AG04450 (cell line): Measurements from ENCODE around the gene MOGAT2. TPM values are rescaled to one million over a fixed set of nuclear protein-coding genes. Genes with fewer than 3 reads are reported as not detected.

ENCODE experiments used
- CTCF ChIA-PET: fragments of 300-600, 350-600 bp; formaldehyde crosslinking; extraction: SDS; loops from one replicate; lab custom pipeline; 2022; ENCODE audit warnings: antibody characterized with exemption, inconsistent platforms; lab: Charles Lee
- POLR2A ChIA-PET: fragments of 350-600 bp; formaldehyde crosslinking; extraction: SDS; loops from one replicate; lab custom pipeline; 2021; ENCODE audit warnings: antibody characterized with exemption, inconsistent platforms; lab: Yijun Ruan, JAX
- DNase-seq: peaks from one replicate; pipeline ENCODE4 v3.0.0-alpha.2; 2011; ENCODE audit warnings: low read depth, low spot score
- H3K27ac ChIP-seq: one replicate; pipeline ENCODE4 v1.5.1; 2012; ENCODE audit warnings: low read depth, low read length, control low read depth
- H3K27me3 ChIP-seq: one replicate; pipeline ENCODE4 v1.6.0; 2012; ENCODE audit warnings: low read length; ENCODE audit not compliant: control insufficient read depth, insufficient read depth
- H3K4me3 ChIP-seq: 2 replicates; pipeline ENCODE4 v1.5.1; 2011; ENCODE audit warnings: mild to moderate bottlenecking, low read depth, low read length, control low read depth
- H3K9me3 ChIP-seq: 2 replicates; pipeline ENCODE4 v1.5.1; 2012; ENCODE audit warnings: low read length; ENCODE audit not compliant: control insufficient read depth, insufficient read depth
- CTCF ChIP-seq: IDR thresholded peaks from 2 replicates; pipeline ENCODE4 v1.5.1; 2011; ENCODE audit warnings: low read depth, low read length, control low read depth, inconsistent platforms
- polyA plus RNA-seq: library from polyadenylated mRNA; depleted of rRNA; stranded (reverse); fragments of >200 nt; gene quantifications from 2 replicates; pipeline ENCODE4 v1.2.3, GENCODE V29; 2011

The MOGAT2 gene
- polyA plus RNA-seq, 1 experiment = not detected

- Histone ChIP-seq H3K27me3 (peaks cover 30% of the 10 kb centered on the region), H3K4me3 (no peak overlapping the region), H3K27ac (no peak overlapping the region), H3K9me3 (no peaks in the 10 kb centered on the region; the same call in 1 of the 2 replicates)
- POLR2A ChIA-PET = no interaction called here
- no peak for DNase-seq
- TF ChIP-seq CTCF = no peak
- CTCF ChIA-PET = no interaction called here
Observed at GRCh38 chr11:75763846-75764245, 46.2 kb downstream of the MOGAT2 start.

- DNase-seq = no peak
- Histone ChIP-seq H3K4me3 (no peak overlapping the region), H3K9me3 (no peaks in the 10 kb centered on the region; the same call in 1 of the 2 replicates), H3K27me3 (peaks cover 41% of the 10 kb centered on the region), H3K27ac (no peak overlapping the region)
- TF ChIP-seq CTCF = no peak
- ChIA-PET CTCF (no interaction called here), POLR2A (no interaction called here)
Observed at GRCh38 chr11:75765116-75765515, 47.5 kb downstream of the MOGAT2 start.

GRCh38 chr11:75766443-75767227 is 49.0 kb downstream of the MOGAT2 start:
- Histone ChIP-seq H3K27me3 (peaks cover 51% of the 10 kb centered on the region), H3K9me3 (no peaks in the 10 kb centered on the region; the same call in 1 of the 2 replicates), H3K4me3 (no peak overlapping the region), H3K27ac (no peak overlapping the region)
- ChIA-PET CTCF (no interaction called here), POLR2A (no interaction called here)
- TF ChIP-seq CTCF = no peak
- no peak for DNase-seq

- POLR2A ChIA-PET = no interaction called here
- no peak for TF ChIP-seq CTCF
Observed at GRCh38 chr11:75767228-75767572, 49.6 kb downstream of the MOGAT2 start.

GRCh38 chr11:75767793-75768111 is 50.1 kb downstream of the MOGAT2 start:
- no peak overlapping the region for H3K4me3 ChIP-seq
- ChIA-PET CTCF (interaction anchor here (1.0 kb wide), 1 partner anchor 221 kb away, joined by 3 read pairs; no protein-coding TSS in a partner anchor), POLR2A (no interaction called here)
- H3K27me3 ChIP-seq = peaks cover 57% of the 10 kb centered on the region
- DNase-seq = no peak
- no peak for TF ChIP-seq CTCF
- no peak overlapping the region for H3K27ac ChIP-seq
- no peaks in the 10 kb centered on the region; the same call in 1 of the 2 replicates for H3K9me3 ChIP-seq

More at GRCh38 chr11:75767228-75767572, 49.6 kb downstream of the MOGAT2 start:
- no peak for DNase-seq
- CTCF ChIA-PET = no interaction called here
- Histone ChIP-seq H3K27ac (no peak overlapping the region), H3K27me3 (peaks cover 55% of the 10 kb centered on the region), H3K4me3 (no peak overlapping the region), H3K9me3 (no peaks in the 10 kb centered on the region; the same call in 1 of the 2 replicates)
